ENCODE measurements around the gene TSNAXIP1. TPM values are rescaled to one million over a fixed set of nuclear protein-coding genes. Genes with fewer than 3 reads are reported as not detected.

Gene TSNAXIP1
- total and polyA plus RNA-seq, 2 experiments from 2014 or later: 0.65 to 1.2 TPM

DNA sequence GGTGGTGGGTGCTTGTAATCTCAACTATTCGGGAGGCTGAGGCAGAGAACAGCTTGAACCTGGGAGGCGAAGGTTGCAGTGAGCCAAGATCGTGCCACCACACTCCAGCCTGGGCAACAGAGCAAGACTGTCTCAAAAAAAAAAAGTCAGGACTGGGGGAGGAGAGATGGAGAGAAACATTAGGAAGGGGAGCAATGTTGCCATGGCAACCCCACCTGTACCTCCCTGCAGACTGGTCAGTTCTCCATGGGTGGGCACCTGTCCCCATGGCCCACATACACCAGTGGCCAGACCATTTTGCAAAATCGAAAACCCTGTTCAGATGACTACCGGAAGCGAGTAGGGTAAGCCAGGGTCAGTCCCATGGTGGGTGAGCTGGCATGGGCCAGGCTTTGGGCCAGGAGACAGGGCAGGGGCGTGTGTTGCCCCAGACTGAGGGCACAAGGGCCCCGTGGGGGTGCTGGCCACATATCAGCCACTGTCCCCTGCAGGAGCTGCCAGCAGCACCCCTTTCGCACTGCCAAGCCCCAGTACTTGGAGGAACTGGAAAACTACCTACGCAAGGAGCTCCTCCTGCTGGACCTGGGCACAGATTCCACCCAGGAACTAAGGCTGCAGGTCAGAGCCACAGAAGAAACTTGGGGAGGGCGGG lies 14.0 kb downstream of the TSNAXIP1 start:
- H3K9me2 ChIP-seq (ENCODE audit: insufficient read depth): no peaks in the 10 kb centered on the region
- no peaks in the 10 kb centered on the region for H3K27me3 ChIP-seq (replicated peaks; ENCODE audit: insufficient read depth)
- H3F3A ChIP-seq (ENCODE audit: insufficient read depth): 0 out of 2 replicates have a peak, but pooled peaks cover 9% of the 10 kb centered on the region
- H3K9ac ChIP-seq: no peak overlapping the region
- in situ Hi-C loops (cut with MboI): no loop called here
- no peaks in the 10 kb centered on the region for H4K20me1 ChIP-seq (ENCODE audit: insufficient read depth)
- no peaks in the 10 kb centered on the region for H3K9me3 ChIP-seq (ENCODE audit: low read depth)
- 0 out of 2 replicates have a peak, but pooled peaks cover 6% of the 10 kb centered on the region for H3K4me1 ChIP-seq (ENCODE audit: insufficient read depth)
- H3K4me3 ChIP-seq: no peak overlapping the region
- H3K4me2 ChIP-seq (ENCODE audit: unreplicated experiment): no peak overlapping the region
- DNase-seq: no peak
- no peak overlapping the region for H2AFZ ChIP-seq
- H3K36me3 ChIP-seq (ENCODE audit: low read depth): no peaks in the 10 kb centered on the region
- TF ChIP-seq EZH2phosphoT487 (IDR thresholded peaks at IDR 0.05; ENCODE audit: insufficient read depth, low read depth): no peak
- no peak for TF ChIP-seq EZH2 (IDR thresholded peaks at IDR 0.05; ENCODE audit: insufficient read depth, poor library complexity, severe bottlenecking)
- WGBS, 2 experiments (ENCODE audit: low coverage in 1 of 2, low lambda C conversion rate in 2 of 2, missing lambda C conversion rate in 2 of 2): 79 to 80% methylated on average over 11 of the region's 11 CpGs
- H3K79me2 ChIP-seq (ENCODE audit: insufficient read depth): no peaks in the 10 kb centered on the region
- H3K27ac ChIP-seq: no peak overlapping the region

DNA sequence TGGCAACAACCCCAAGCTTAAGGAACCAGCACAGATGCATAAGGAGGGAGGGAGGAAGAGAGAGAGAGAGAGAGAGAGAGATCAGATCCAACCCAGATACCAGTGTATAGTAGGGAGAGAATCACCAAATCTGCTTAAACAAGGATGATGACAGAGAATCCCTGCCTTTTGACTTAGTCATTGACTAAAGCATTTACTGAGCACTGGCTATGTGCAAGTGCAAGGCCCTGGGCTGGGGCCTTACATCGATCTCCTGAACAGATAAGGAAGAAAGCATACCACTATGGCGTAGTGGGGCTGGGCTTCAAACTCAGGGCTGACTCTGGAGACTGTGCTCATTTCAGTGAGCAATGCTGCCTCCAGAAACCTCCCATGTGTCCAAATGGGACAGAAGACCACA lies 15.8 kb downstream of the TSNAXIP1 start:
- no peak overlapping the region for H3K27ac ChIP-seq
- H3K9me3 ChIP-seq (ENCODE audit: low read depth): no peaks in the 10 kb centered on the region
- H3F3A ChIP-seq (ENCODE audit: insufficient read depth): 0 out of 2 replicates have a peak, but pooled peaks cover 9% of the 10 kb centered on the region
- no peak overlapping the region for H3K4me3 ChIP-seq
- 61 to 66% methylated on average over 2 of the region's 2 CpGs for WGBS, 2 experiments (ENCODE audit: low coverage in 1 of 2, low lambda C conversion rate in 2 of 2, missing lambda C conversion rate in 2 of 2)
- no peaks in the 10 kb centered on the region for H3K27me3 ChIP-seq (replicated peaks; ENCODE audit: insufficient read depth)
- peak; percentile 68 for DNase-seq
- no peaks in the 10 kb centered on the region for H3K79me2 ChIP-seq (ENCODE audit: insufficient read depth)
- TF ChIP-seq EZH2 (IDR thresholded peaks at IDR 0.05; ENCODE audit: insufficient read depth, poor library complexity, severe bottlenecking) (no peak), EZH2phosphoT487 (IDR thresholded peaks at IDR 0.05; ENCODE audit: insufficient read depth, low read depth) (no peak)
- H2AFZ ChIP-seq: no peak overlapping the region
- no peaks in the 10 kb centered on the region for H3K9me2 ChIP-seq (ENCODE audit: insufficient read depth)
- H3K4me2 ChIP-seq (ENCODE audit: unreplicated experiment): no peak overlapping the region
- no peaks in the 10 kb centered on the region for H3K36me3 ChIP-seq (ENCODE audit: low read depth)
- no peak overlapping the region for H3K9ac ChIP-seq
- 0 out of 2 replicates have a peak, but pooled peaks cover 6% of the 10 kb centered on the region for H3K4me1 ChIP-seq (ENCODE audit: insufficient read depth)
- in situ Hi-C loops (cut with MboI): no loop called here
- no peaks in the 10 kb centered on the region for H4K20me1 ChIP-seq (ENCODE audit: insufficient read depth)

DNA sequence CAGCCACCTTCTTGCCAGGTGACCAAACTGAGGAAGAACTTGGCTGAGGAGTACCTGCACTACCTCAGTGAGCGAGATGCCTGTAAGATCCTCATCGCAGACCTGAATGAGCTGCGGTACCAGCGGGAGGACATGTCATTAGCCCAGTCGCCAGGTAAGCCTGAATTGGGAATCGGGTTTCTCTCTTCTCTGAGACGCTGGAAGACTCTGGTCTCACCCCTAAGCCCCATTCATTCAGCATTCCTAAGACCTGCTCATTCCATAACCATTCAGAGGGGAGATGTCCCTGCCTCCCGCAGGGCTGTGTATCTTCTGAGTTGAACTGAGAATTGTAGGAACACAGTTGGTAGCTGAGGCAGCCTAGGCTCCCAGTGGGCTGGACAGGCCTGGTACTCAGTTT lies 18.4 kb downstream of the TSNAXIP1 start:
- no peak overlapping the region for H3K27ac ChIP-seq
- no peaks in the 10 kb centered on the region for H3K27me3 ChIP-seq (replicated peaks; ENCODE audit: insufficient read depth)
- no peak overlapping the region for H3K9ac ChIP-seq
- H4K20me1 ChIP-seq (ENCODE audit: insufficient read depth): no peaks in the 10 kb centered on the region
- no peak overlapping the region for H3K4me3 ChIP-seq
- H3F3A ChIP-seq (ENCODE audit: insufficient read depth): 0 out of 2 replicates have a peak, but pooled peaks cover 9% of the 10 kb centered on the region
- no peaks in the 10 kb centered on the region for H3K9me2 ChIP-seq (ENCODE audit: insufficient read depth)
- 90 to 92% methylated on average over 8 of the region's 8 CpGs for WGBS, 2 experiments (ENCODE audit: low coverage in 1 of 2, low lambda C conversion rate in 2 of 2, missing lambda C conversion rate in 2 of 2)
- DNase-seq: no peak
- H3K4me2 ChIP-seq (ENCODE audit: unreplicated experiment): no peak overlapping the region
- H3K79me2 ChIP-seq (ENCODE audit: insufficient read depth): no peaks in the 10 kb centered on the region
- H3K36me3 ChIP-seq (ENCODE audit: low read depth): 0 out of 2 replicates have a peak, but pooled peaks cover 4% of the 10 kb centered on the region
- no peaks in the 10 kb centered on the region for H3K9me3 ChIP-seq (ENCODE audit: low read depth)
- in situ Hi-C loops (cut with MboI): no loop called here
- 0 out of 2 replicates have a peak, but pooled peaks cover 6% of the 10 kb centered on the region for H3K4me1 ChIP-seq (ENCODE audit: insufficient read depth)
- no peak overlapping the region for H2AFZ ChIP-seq
- TF ChIP-seq EZH2 (IDR thresholded peaks at IDR 0.05; ENCODE audit: insufficient read depth, poor library complexity, severe bottlenecking) (no peak), EZH2phosphoT487 (IDR thresholded peaks at IDR 0.05; ENCODE audit: insufficient read depth, low read depth) (no peak)

DNA sequence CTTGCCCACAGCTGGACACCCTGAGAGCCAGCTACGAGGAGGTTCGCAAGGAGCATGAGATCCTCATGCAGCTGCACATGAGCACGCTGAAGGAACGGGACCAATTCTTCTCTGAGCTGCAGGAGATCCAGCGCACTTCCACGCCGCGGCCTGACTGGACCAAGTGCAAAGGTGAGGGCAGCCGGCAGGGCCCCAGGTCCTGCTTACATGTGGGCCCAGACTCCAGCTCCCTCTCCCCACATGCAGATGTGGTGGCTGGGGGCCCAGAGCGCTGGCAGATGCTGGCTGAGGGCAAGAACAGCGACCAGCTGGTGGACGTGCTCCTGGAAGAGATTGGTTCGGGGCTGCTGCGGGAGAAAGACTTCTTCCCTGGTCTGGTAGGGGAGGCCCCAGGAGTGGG lies 19.2 kb downstream of the TSNAXIP1 start:
- Histone ChIP-seq H4K20me1 (ENCODE audit: insufficient read depth) (no peaks in the 10 kb centered on the region), H3K27me3 (replicated peaks; ENCODE audit: insufficient read depth) (no peaks in the 10 kb centered on the region), H3K27ac (no peak overlapping the region), H3K9ac (no peak overlapping the region), H3K9me2 (ENCODE audit: insufficient read depth) (no peaks in the 10 kb centered on the region), H2AFZ (no peak overlapping the region), H3K36me3 (ENCODE audit: low read depth) (0 out of 2 replicates have a peak, but pooled peaks cover 6% of the 10 kb centered on the region), H3K4me3 (no peak overlapping the region), H3K4me2 (ENCODE audit: unreplicated experiment) (no peak overlapping the region), H3K79me2 (ENCODE audit: insufficient read depth) (no peaks in the 10 kb centered on the region), H3K4me1 (ENCODE audit: insufficient read depth) (0 out of 2 replicates have a peak, but pooled peaks cover 6% of the 10 kb centered on the region), H3K9me3 (ENCODE audit: low read depth) (no peaks in the 10 kb centered on the region), H3F3A (ENCODE audit: insufficient read depth) (0 out of 2 replicates have a peak, but pooled peaks cover 9% of the 10 kb centered on the region)
- DNase-seq: no peak
- 90 to 92% methylated on average over 14 of the region's 14 CpGs for WGBS, 2 experiments (ENCODE audit: low coverage in 1 of 2, low lambda C conversion rate in 2 of 2, missing lambda C conversion rate in 2 of 2)
- in situ Hi-C loops (cut with MboI): no loop called here
- TF ChIP-seq EZH2phosphoT487 (IDR thresholded peaks at IDR 0.05; ENCODE audit: insufficient read depth, low read depth) (no peak), EZH2 (IDR thresholded peaks at IDR 0.05; ENCODE audit: insufficient read depth, poor library complexity, severe bottlenecking) (no peak)

Data from GM23248 (cell line).